HG02588 (cell line): ENCODE results near the gene MAP3K4.

Experiments
- ATAC-seq: cut with Tn5 transposase; IDR thresholded peaks from one replicate; pipeline ENCODE4 v1.9.1; 2021; ENCODE audit warnings: mild to moderate bottlenecking, moderate library complexity; ENCODE audit not compliant: unreplicated experiment

The MAP3K4 gene

GRCh38 chr6:161080263-161080970 is 88.8 kb downstream of the MAP3K4 start:
- no peak for ATAC-seq

DNA sequence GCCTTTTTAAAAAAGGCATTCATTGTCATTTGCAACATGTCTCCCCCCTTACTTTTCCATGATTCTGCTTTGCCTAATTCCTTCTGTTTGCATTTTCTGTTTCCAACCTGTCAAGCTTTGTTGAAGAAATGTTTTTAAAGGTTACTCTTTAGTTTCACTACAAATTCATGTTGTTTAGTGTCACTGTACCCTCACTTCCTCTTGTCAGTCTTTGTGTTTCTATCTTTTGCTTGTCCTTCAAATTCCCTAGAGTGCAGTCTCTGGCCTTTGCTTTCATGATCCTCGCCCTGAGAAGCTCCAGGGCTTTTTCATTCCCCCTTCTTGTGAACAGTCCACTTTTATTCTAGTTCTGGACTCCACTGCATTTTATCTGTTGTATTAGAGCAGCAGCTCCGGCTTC is 90.6 kb downstream of the MAP3K4 start:
- ATAC-seq = no peak

DNA sequence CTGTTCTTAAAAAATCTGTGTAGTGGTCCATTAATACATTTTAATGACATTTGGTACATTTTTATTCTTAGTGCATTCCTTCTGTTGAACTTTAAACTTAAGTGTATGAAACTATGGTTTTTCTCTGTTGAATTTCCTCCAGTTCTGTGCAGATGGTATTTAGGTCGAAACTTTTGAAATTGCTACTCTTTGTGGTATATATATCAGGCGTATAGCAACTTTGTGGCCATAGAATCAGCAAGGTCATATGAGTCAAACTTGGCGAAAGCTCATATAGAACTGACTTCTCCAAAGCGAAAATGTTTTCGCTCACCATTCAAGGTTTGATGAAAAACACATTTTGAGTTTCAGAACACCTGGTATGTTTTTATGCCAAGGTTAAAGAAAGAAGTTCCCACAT is 93.7 kb downstream of the MAP3K4 start:
- no peak for ATAC-seq

GRCh38 chr6:161088676-161089328 is 97.2 kb downstream of the MAP3K4 start:
- ATAC-seq = no peak

- no peak for ATAC-seq
Observed at GRCh38 chr6:161091151-161091550, 99.6 kb downstream of the MAP3K4 start.

DNA sequence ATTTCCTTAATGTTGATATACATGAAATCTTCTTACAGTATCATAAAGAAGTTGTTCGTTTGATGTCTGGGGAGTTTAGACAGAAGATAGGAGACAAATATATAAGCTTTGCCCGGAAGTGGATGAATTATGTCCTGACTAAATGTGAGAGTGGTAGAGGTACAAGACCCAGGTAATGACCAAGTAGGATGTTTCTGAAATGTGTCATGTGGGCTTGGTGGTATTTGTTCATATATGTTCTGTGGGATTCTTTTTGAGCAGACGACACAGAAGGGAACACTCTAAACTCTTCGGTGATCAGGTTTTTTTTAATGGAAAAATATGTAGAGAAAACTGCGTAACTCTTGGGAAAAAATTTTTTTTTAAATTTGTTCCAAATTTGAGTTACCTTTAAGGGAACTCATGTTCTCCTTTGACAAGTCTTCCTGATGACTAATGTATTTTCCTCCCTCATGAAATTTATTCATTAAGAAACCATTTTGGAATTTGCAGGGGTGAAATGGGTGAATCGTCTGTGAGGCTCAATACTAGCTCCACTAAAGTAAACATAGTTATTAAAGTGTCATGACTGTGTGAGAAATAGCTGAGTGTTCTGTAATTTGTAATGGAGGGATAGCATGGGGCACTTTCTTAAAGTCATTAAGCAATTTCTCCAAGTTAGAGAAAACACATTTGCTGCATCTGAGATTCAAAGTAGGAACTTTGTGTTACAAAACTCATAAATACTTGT is 100.6 kb downstream of the MAP3K4 start:
- no peak for ATAC-seq

DNA sequence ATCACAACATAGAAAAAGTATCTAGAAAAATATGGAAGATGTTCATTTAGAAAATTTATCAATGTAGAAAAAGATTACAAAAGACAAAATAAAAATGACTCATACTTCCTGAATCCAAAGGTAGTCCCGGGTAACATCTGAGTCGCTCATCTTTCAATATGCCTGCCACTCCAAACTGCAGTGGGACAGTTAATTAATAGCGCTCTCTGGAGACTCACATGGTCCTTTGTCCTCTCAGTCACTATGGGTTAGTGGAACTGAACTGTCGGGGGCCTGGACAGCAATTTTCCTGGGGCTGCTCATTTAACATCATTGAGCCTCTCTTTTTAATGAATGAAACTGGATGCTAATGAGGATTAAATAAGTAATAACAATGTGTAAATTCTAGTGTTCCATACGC is 103.4 kb downstream of the MAP3K4 start:
- no peak for ATAC-seq

DNA sequence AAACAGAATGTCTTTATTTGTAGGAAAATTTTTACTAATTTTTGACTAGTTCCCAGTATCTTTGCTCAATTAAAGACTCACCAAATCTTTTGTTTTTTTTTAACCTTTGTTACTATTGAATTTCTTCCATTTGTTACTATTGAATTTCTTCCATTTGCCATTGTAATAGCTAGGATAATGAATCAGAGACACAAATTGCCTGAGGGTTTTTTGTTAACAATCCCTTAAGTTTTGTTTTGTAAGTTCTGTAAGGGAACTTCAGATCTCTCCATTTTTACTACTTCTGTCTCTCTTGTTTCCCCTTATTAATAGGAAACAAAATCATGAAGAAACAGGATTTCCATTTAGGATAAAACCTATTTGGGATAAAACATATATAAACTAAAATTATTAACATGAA is 104.3 kb downstream of the MAP3K4 start:
- no peak for ATAC-seq

- ATAC-seq = no peak
Observed at GRCh38 chr6:161100072-161100471, 108.5 kb downstream of the MAP3K4 start.

DNA sequence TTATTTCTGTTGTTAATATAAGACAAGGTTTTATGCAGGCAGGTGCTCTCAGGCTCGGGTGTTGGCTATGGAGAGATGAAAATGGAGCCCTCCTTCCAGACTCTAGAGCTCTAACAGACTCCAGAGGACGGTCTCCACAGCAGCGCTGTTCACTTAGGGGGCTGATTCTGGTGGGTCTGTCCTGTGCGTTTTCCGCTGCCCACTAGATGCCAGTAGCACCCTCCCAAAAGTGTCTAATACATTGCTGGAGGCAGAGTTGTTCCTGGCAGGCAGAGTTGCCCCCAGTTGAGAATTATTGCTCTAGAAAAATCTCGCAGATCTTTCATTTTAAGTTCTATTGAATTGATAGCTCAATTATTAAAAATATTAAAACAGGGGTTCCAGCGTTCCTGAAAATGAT is 109.9 kb downstream of the MAP3K4 start:
- no peak for ATAC-seq

DNA sequence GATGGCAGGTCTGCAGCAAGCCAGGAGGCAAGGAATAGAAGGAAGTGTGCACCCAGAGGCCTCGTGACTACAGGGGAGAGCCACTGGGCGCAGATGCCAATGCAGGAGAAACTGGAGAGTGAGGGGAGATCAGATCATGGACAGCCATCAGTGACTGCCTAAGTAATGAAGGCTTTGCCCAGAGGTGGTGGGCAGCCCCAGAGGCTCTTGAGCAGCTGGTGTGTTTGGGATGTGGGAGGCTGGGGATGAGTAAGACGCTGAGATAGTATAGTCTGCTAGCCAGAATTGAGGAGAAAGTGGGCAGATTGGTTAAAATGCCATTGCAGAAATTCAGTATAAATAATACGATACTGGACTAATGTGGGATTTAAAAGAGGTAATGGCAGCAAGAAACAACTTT is 111.9 kb downstream of the MAP3K4 start:
- no peak for ATAC-seq

- no peak for ATAC-seq
Observed at GRCh38 chr6:161104966-161105365, 113.4 kb downstream of the MAP3K4 start.

DNA sequence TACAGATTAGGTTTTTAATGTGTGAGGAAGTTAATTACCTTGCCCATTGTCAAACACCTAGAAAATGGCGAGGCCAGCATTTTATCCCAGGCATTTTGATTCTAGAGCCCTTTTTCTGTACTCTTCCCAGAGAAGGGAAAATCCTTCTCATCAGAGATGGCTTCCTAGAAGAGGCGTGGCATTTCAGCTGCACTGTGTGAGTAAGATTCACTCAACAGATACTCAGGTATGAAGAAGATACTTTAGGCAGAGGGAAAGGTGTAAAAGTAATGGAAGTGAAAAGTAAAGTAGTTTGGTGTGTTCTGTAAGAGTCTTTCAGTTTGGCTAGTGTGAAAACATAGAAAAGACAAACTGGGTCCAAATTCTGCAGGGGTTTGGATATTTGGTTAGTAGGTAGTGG is 113.8 kb downstream of the MAP3K4 start:
- no peak for ATAC-seq

GRCh38 chr6:161107779-161108730 is 116.5 kb downstream of the MAP3K4 start:
- ATAC-seq = no peak

GRCh38 chr6:161108916-161109315 is 117.3 kb downstream of the MAP3K4 start:
- ATAC-seq = no peak

DNA sequence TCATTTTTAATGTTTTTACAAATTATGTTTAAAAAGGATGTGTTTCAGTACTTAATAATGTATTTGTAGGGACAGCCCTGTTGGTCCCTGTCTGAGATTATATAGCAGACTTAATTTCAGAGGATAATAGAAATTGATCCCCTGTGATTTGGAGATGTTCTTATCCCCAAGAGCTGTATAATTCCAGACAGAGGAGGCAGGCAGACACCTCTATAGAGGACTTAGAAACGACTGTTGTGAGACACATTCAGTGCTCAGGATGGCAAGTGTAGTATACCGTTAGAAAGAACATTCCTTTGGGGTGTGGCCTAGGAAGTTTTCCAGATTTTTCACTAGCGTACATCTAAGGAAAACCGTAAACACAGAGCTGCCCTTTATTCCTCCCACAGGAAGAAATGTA is 117.8 kb downstream of the MAP3K4 start:
- no peak for ATAC-seq

- no peak for ATAC-seq
Observed at GRCh38 chr6:161110028-161110779, 118.6 kb downstream of the MAP3K4 start.

DNA sequence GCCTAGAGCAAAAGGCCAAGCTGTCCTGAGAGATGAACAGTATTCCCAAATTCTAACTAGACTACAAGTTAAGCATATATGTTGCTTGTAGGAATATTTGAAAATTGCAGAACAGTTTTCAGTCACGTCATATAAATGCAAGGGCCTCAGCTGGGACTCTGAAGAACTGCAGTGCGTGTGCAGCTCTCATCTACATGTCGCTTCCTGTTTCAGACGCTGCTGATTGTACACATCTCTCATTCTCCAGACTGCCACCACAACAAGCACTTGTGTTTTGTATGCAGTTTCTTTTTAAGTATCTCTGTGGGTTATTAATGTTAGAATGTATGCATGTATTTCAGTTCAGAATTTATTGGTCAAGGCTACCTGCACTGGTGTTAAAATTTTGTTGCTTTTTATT is 119.7 kb downstream of the MAP3K4 start:
- no peak for ATAC-seq

GRCh38 chr6:161115468-161115867 is 123.9 kb downstream of the MAP3K4 start:
- ATAC-seq = no peak

DNA sequence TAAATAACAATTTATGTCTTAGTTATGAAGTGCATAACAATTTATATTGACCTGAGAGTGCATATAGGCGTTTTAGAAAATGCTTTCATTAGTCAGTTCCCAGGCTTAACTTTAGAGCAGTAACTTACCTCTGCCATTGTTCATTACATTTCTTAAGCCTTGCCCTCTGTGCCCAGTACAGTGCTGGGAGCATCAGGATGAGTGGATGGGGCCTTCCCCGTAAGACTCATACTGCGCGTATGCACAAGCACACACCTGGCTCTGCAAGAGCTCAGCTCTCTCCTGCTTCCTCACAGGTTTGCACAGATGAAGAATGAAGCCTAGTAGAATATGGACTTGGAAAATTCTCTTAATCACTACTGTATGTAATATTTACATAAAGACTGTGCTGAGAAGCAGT is 125.0 kb downstream of the MAP3K4 start:
- no peak for ATAC-seq
